Ammon's horn (tissue), 1 donor: ENCODE measurements around the gene ENOX1.

Source experiments
- DNase-seq: peaks from one replicate; pipeline ENCODE4 v3.0.0-alpha.2; 2016; ENCODE audit warnings: low spot score

Gene ENOX1

GRCh38 chr13:43545317-43545874 lies 241.4 kb downstream of the ENOX1 start:
- DNase-seq, result no peak

DNA sequence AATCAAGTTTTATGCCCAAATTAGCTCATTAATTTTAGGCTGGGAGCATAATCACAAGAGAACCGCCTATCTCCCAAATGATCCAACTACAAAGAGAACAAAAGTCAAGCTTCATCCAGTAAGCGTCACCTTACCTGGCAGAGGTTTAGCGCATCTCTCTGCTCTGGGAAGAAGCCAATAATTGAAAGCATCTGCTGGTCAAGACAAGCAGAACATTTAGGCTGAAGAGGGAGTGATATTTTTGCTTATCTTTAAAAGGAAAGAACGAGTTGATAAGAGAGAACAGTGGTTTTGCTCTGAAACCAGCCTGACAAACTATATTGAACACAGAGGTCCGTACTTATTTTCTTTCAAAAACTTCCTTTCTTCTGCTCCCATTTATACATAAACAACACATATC lies 242.1 kb downstream of the ENOX1 start:
- DNase-seq, result no peak

GRCh38 chr13:43544011-43544410 lies 242.8 kb downstream of the ENOX1 start:
- no peak for DNase-seq

- no peak for DNase-seq
These were observed 243.4 kb downstream of the ENOX1 start for GRCh38 chr13:43543331-43543730.

DNA sequence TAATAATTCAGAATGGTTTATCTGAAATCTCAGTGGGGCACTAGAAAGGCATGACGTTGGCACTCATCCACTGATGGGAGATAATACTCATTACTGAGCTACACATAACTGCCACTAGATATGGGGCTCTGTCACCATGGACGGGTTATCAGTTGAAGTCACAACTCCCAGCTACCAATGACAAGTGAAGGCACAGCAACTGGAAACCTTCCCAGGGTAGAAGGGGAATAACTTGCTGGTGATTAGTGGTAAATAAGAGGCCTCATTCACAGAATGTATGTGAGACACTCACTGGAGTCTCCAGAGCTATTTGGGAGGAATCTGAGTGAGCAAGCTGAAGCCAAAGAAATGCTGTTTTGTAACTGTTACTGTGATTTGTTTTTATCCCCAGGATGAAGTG lies 249.6 kb downstream of the ENOX1 start:
- no peak for DNase-seq

- DNase-seq, result no peak
These were observed 257.0 kb downstream of the ENOX1 start for GRCh38 chr13:43529796-43530195.

- no peak for DNase-seq
These were observed 257.8 kb downstream of the ENOX1 start for GRCh38 chr13:43528992-43529391.

GRCh38 chr13:43522788-43523187 lies 264.0 kb downstream of the ENOX1 start:
- DNase-seq, result no peak

DNA sequence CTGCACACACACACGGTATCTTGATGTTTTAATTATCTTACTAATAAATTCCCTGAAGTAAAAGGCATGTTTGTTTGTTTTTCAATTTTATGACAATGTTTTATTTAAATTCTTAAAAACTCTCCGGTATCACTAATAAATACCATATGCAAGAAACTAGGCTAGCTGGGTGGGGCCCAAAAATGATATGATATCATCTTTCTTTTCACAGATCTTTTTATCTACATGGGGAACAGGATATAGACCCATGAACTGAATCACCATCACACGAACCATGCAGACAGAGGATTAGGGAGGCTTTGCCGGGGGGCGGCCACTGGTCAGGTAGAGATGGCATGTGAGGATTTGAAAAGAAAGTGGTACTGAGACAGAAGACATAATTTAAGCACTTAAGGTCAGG lies 266.4 kb downstream of the ENOX1 start:
- no peak for DNase-seq

DNA sequence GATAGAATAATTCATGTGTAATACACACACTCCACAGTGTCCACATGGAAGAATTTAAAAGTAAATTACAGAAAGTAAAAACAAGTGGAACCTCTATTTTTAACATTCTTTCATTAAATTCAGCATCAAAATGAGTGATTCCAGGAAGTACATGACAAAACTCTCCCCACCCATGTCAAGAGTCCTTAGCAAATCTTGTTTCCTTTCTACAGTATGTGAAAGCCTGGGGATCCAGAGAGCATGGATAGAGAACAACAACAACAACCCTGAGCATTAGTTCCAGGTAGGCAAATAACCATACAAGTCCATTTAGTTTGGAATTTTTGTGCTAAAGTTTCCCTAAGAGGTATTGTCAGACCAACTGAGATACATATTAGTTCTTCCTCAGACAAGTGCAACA lies 267.9 kb downstream of the ENOX1 start:
- no peak for DNase-seq

DNA sequence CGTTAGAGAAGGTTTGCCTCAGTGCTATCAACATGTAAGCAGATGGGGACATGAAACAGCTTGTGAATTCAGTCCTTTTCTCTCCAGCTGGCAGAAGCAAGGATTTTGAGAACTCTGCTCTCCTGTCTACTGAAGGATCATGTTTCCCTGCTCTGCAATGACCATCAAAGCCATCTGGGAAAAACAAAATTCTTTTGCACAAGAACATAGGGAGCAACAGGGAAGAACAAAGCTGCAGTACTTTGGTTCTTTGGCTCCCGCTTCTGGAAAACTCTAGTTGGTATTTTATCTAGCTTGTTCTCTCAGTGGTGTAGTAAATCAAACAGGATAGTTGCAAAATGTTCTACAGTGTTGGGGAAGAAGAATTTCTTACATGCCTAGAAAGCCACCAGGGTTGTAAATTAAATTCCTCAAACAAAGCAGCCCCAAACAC lies 270.4 kb downstream of the ENOX1 start:
- peak; percentile 8 for DNase-seq

- DNase-seq, result peak; percentile 9
These were observed 271.2 kb downstream of the ENOX1 start for GRCh38 chr13:43515531-43515930.

- DNase-seq, result no peak
These were observed 272.5 kb downstream of the ENOX1 start for GRCh38 chr13:43514311-43514710.

DNA sequence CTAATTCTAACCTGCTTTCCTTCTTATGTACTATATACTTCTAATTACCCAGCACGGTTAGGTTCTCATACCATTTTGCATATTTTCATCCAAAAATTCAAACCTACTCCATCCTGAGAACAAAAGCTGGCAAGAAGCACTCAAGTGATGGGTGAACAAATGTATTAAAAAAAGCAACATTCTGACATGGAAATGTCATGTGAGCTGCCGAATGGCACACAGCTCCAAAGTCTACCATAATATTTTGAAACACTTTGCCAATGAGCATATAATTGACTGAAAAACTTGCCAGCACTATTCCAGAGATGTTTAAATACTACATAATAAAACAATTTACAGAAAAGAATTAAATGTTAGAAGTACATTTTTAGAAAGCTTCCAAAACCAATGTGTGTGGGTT lies 274.6 kb downstream of the ENOX1 start:
- DNase-seq, result peak; percentile 8

- no peak for DNase-seq
These were observed 275.5 kb downstream of the ENOX1 start for GRCh38 chr13:43510956-43511901.

- no peak for DNase-seq
These were observed 291.0 kb downstream of the ENOX1 start for GRCh38 chr13:43495732-43496131.

- DNase-seq, result no peak
These were observed 292.6 kb downstream of the ENOX1 start for GRCh38 chr13:43494206-43494605.

- DNase-seq, result no peak
These were observed 293.2 kb downstream of the ENOX1 start for GRCh38 chr13:43493496-43494000.

DNA sequence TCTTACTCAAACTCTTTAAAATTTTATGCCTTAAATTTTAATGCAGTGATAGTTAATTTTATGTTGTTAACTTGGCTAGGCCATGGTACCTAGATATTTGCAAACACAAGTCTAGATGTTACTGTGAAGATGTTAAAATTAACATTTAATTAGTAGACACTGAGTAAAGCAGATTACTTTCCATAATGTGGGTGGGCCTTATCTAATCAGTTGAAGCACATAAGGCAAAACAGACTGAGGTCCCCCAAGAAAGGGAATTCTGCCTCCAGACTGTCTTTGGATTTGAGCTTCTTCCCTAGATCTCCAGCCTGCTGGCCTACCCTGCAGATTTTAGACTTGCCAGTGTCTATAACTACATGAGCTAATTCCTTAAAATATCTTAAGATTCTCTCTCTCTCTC lies 294.0 kb downstream of the ENOX1 start:
- no peak for DNase-seq

DNA sequence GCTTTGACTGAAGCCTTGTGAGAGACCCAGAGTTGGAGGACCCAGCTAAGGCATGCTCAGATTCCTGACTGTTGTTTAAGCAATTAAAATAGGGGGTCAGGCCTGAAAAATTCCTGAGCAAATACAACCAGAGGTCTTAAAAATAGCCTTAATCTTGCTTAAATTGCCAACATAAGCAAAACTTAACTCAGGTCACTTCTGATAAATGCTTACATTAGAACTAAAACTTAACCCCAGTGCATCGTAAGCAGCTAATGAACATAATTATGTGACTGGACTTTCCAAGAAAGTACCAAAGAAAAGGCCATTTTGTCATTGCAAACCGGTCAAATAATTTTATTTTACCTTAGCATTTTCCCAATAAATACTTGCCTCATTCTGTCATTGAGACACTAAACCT lies 294.5 kb downstream of the ENOX1 start:
- no peak for DNase-seq

- no peak for DNase-seq
These were observed 297.5 kb downstream of the ENOX1 start for GRCh38 chr13:43489233-43489632.

- no peak for DNase-seq
These were observed 298.9 kb downstream of the ENOX1 start for GRCh38 chr13:43487885-43488284.

GRCh38 chr13:43487461-43487860 lies 299.3 kb downstream of the ENOX1 start:
- DNase-seq, result no peak
